NCI-H226 (cell line): Measurements from ENCODE around the gene GSN.

ENCODE experiments used
- DNase-seq: peaks from one replicate; pipeline ENCODE4 v3.0.0-alpha.2; 2015

The GSN gene

DNA sequence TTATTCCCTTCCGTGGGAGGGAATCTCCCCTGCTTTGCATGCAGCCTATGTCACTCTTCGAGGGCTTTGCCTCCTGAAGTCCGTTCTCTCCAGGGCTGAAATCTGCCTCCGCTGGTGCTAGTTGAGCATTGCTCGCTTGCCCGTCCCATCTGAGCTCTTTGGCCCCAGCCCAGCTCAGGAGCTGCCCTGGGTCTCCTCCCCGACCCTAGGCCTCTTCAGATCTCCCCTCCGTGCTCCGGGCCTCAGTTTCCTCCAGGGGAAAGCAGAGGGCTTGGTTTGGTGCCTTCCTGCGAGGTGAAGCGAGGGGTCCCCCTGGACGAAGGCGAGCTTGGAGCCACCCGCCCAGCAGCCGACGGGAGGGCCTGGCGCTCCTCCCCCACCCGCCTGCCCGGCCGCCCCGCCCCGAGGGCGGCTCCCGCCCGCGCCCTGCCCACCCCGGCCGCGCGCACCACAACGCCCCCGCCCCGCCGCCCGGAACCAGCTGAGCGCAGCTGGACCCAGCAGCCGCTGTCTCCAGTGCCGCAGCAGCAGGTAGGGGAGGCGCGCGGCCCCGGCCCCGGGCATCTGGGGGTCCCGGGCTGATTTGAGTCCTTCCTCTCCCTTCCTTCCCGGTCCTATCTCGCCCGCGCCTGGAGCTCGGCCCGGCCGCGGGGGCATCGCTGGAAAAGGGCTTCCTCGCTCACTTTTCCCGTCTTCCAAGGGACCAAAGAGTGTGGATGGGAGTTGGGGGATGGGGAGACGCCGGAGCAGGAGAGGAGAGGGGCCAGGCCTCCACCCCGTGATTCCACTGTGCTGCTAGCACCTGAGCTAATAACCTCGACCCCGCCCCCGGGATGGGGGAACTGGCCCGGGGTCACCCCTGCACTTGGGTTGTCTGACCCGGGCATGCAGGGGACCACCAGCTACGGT lies at the start of gene GSN:
GSN (plus strand) TSS at position 474 of the 909 bp plus-strand sequence. CDS start 33,810 bp downstream, outside the sequence.
- peak; percentile 27 for DNase-seq

DNA sequence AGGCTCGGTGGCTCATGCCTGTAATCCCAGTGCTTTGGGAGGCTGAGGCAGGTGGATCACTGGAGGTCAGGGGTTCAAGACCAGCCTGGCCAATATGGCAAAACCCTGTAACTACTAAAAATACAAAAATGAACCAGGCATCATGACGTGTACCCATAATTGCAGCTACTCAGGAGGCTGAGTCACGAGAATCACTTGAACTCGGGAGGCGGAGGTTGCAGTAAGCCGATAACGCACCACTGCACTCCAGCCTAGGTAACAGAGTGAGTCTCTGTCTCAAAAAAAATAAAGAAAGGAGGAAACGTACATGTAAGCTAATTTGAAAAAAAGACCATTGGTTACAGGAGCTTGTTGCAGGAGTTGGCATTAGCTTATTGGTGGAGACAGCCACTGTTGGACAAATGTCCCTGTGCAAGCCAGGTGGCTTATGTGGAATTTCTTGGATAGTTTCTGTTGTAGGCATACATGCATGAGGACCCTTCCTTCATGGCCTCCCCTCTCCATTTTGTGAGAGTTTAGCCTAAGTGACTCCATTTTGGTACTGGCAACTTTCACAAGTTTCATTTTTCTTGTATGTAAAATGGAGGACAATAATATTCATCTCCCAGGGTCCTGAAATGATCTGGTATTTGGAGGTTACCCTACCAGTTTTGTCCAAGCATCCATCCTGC lies 49.5 kb upstream of the GSN start:
- no peak for DNase-seq

DNA sequence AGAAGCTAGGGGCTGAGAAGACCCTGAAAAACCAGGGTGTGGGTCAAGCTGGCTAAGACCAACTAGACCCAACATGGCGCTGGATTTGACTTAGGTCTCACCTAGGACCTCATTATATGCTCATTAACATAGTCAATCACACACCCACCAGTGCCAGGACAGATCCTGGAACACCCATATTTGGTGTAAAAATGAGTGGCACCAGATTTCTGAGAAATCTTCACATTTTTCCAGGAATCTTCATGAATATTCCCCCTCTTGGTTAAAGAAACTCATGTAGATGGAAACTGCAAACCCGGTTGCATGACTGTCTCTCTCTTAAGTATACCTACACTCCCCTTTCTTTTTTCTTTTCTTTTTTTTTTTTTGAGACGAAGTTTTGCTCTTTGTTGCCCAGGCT lies 48.4 kb upstream of the GSN start:
- DNase-seq: no peak

DNA sequence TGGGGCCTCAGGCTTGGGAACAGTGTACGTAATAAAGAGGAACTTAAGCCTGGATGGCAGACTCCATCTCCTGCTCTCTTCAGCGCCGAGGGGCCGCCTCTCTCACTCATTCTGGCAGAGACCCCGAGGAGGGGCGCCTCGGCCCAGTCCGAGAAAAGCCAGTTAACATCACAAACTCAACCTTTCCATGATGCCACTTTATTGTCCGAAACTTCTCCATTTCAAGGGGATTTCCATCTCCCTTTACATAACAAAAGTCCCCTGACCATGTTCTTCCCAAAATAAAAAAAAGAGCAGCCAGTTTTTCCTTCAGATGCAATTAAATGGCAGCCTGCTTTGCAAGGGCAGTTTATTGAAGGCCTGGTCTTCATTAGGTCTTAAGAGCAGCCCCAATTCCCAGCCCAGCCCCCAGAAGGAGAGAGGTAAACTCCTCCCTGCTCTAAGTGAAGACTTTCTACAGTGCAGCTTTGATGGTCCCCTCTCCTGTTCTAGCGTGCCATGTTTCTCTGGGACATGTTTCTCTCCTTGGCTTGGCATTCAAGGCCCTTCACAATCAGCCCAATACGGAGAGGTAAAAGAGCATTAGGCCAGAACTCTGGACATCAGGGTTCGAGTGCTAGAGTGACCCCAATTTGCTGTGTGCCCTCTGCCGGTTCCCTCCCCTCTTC lies 46.8 kb upstream of the GSN start:
- no peak for DNase-seq

DNA sequence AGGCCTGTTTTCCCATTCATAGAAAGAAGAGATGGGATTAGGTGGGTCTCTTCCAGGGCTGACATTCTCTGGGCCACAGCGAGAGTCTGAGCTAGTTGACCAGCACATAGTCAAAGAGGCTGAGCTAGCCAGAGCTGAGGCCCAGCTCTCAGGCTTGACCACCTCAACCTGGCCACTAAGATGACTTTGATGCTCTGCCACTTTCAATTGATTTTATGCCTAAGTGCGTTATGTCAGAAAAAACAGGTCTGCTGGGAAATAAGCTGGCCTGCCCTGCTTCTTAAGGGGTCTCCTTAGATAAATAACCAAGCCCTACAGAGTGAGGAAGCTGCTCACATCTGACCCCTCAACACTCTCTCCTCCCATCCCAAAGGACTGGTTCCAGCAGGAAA lies 46.3 kb upstream of the GSN start:
- no peak for DNase-seq

DNA sequence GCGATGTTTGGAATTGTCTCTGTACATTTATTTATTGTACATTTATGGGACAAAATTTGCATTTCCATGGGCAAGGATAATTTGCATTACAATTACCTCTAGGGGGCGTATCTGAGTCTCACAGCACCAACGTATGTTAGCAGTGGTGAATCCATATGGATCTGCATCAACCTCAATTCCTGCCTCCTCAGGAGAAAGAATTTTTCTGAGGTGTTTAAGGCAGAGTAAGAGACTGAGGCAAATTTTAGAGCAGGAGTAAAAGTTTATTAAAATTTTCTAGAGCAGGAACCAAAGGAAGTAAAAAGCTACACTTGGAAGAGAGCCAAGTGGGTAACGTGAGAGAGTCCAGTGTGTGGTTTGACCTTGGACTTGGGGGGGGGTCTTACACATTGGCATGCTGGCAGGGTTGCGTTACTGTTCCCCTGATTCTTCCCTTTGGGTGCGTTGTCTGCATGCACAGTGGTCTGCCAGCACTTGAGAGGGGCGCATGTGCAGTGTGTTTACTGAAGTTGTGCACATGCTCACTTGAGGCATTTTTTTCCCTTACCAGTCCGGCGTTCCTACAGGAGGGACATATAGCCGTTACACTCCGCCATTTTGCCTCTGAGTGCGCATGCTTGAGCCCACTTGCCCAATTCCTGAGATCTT lies 45.3 kb upstream of the GSN start:
- peak; percentile 32 for DNase-seq

DNA sequence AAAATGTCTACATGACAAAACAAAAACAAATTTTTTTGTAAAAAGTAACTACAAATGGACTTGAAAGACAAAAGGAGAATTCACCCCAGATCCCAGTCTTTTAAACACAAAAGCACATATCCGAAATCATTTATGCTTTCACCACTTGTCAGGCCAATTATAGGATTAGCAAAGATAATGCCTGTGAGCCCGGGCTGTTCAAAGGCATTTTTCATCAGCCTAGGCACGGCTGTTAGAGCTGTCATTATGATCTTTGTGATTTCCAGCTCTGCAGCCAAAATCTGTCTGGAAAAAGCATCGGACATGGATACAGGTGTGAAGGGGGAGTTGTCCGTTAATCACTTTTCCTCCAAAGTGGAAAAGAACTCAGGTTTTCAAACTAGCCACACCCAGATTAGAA lies 42.7 kb upstream of the GSN start:
- no peak for DNase-seq

DNA sequence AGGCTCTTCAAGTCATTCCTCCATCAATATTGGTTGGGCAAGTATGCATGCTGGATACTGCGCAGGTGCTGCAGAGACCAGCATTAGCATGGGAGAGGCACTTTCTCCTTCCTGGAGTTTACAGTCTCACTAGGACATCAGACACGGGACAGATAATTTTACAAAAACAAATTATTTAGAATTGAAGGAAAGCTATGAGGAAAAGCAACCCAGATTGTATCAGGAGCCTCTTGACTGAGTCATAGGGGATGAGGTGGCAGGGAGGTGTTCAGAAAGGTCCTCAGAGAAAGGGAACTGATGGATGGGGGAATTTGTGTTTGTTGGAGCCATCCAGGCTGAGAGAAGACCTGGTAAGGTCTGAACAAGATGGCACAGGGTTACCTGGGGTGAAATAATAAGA lies 41.8 kb upstream of the GSN start:
- peak; percentile 29 for DNase-seq

DNA sequence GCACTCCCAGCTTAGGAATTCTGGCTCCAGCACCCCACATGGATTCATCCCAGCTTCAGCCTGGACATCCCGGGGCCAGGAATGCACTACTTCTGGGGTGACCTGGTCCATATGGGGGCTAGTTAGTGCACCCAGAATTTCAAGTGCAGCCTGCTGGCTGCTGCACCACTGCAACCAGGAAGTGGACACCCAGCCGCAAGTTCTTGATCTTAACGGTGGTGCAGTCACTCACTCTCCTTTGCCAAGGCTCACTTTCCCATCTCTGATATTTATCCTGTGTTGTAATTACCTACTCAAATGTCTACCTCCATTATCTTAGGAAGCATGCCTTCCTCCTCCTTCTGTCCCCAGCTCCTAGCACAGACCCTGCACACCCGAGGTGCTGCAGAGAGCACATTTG lies 40.1 kb upstream of the GSN start:
- no peak for DNase-seq

DNA sequence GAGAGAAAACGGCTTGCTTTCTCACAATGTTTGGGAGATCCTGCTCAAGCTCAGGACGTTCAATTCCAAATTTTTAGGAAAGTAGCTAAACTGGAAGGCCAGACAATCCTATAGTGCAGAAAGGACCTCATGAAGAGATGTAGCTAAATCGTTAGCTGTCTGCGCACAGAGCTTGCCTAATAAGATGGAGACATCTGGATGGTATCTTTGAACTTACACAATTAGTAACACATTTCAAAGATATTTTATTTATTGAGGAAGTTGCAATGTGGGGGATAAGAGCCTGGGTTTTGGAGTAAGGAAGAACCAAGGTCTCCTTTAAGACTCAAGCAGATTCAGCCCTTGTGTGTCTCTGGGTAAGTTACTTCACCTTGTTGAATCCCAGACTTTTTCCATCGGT lies 37.7 kb upstream of the GSN start:
- no peak for DNase-seq

DNA sequence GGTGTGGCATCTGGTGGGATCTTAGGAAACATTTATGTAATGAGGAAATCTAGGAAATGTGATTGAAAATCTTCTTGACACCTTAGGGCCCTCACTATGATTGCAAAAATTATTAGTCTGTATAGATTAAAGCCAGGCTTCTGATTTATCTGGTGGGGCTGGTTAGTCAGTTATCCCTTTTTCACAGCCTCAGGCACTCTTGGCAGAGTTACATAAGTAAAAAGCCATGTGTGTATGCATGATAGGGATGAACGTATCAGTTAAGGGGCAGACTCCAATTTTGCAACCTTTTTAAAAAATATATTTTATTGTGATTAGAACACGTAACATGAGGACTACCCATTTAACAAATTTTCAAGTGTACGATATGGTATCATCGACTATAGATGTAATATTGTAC lies 35.7 kb upstream of the GSN start:
- peak; percentile 29 for DNase-seq

DNA sequence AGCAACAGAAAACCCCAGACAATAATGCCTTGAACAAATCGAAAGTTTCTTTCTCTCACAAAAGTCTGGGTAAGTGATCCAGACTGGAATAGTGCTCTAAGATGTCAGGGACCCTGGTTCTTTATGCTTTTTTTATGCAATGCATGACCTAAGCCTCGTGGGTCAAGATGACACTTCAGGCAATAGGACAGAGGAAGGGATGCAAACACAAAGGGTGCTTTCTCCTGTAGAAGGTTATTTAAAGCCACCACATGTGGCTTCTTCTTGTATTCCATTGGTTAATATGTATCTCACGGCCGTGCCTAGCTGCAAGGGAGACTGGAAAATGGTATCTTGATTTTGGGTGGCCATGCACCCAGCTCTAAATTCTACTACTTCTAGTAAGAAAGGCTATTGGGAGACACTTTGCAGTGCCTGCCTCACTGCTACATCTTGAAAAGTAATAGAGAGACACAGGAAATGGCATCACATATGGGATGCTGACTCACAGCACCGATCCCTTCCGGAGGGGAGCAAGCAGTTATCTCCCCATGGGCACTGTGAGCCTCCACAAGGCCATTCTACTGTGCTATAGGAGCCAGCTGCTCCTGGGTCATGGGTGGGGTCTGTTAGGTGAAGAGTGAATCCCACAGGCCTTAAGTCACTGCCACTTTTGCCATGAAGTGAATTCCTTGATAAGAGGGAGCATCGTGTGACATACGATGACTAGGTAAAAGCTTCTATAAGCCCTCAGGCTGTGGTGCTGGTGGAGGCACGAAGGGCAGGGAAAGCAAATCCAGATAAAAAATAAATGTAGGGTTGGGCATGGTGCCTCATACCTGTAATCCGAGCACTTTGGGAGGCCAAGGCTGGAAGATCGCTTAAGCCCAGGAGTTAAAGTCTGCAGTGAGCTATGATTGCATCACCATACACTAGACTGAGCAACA lies 33.8 kb upstream of the GSN start:
- peak; percentile 80 for DNase-seq

DNA sequence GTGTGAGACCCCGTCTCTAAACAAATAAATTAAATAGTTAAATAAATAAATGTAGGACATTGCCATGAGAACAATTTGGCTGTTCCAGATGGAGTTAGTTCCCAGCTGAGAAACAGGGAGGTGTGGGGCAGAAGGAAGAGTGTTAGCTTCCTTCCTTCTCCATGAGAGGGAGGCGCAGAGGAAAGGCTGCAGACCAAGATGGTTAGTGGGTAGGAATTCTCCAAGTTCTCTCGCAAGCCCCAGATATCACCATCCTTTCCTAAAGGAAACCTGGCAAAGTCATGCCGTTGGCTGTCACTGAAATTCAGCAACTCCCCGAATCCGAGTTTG lies 33.2 kb upstream of the GSN start:
- no peak for DNase-seq

DNA sequence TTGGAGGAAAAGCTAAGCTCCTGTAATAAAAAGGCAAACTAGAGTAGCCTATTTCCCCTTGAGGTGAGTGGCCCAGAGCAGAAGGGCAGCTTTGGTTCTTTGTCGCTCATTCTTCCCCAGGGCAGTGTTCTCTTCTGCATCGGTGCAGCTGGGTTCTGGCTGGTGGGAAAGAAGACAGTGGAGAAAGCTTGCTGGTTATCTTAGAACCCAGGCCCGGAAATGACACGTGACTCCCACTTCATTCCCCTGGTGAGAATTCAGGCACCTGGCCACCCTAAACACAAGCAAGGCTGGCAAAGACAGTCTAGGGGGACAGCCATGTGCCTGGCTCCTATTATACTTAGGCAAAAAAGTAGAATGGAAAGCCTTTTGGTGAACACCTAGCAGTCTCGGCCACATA lies 32.5 kb upstream of the GSN start:
- no peak for DNase-seq

DNA sequence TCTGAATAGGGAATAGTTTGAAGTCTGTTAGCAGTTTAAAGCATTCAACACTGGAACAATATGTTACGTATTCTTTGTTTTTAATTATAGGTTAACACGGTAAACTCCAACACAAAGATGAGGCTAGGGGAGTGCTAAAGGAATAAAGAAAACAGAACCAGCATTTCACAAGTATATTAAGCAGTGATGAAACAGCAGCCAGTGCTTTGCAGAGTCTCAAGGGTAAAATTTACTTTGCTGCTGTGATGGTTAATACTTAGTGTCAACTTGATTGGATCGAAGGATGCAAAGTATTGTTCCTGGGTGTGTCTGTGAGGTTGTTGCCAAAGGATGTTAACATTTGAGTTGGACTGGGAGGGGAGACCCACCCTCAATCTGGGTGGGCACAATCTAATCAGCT lies 30.0 kb upstream of the GSN start:
- no peak for DNase-seq

DNA sequence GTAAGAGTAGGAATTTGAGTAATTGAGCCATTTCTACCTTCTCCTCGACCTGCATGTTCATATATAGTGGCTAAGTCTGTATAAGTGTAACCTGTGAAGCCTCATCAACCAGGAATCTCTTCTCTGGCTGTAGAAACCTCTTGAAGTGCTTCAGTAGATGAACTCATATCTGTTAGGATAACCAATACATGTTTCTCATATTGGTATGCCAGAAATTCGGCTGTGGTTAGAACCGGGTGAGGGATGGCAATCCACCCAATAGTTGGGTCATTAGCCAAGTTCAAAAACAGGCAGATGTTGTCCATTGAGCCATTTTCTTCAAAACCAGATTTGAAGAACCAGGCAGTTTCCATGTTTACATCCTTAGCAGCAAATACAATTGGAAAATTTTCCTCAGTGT lies 28.9 kb upstream of the GSN start:
- DNase-seq: no peak

DNA sequence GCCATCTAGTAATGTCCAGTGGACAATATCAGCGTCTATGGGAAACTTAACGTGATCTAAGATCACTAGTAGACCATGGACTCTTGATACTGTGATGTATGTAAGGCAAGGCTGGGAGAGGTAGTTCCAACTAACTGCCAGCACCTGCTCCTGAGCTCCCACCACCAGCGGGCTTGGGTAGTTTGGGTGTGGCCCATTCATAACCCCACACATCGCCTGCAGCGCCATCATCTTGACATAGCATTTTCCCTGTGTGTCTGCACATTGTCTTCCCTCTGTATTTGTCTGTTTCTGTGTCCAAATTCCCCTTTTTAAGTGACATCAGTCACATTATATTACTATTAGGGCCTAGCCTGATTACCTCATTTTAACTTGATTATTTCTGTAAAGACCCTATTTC lies 28.1 kb upstream of the GSN start:
- no peak for DNase-seq

DNA sequence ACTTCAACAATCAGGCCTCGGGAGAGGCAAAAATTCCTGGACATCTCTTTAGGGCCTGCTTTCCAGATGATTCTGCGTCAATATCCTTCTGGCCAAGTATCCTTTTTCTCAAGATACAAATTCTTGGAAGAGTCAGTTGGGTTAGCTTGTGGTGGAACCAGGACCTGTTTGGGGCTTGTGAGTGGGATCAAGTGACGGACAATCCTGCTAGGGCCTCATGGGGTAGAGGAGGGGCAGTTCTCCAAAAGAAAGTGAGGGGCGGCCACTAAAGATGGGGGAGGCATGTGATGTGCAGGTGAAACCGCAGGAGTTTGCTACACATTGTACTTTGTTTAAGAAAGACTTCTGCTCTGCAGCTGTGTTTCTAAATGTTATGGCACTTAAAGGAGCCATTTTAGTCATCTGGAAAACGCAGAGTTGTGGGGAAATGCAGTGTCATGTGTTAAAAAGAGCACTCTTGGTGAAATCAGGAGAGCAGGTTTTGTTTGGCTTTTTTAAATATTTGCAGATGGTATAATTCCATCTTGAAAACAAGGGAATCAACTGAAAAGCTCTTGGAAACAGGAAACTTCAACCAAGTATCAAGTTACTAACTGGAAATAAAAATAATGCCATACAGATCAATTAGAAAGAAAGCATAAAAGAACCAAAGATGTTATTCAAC lies 27.4 kb upstream of the GSN start:
- no peak for DNase-seq

DNA sequence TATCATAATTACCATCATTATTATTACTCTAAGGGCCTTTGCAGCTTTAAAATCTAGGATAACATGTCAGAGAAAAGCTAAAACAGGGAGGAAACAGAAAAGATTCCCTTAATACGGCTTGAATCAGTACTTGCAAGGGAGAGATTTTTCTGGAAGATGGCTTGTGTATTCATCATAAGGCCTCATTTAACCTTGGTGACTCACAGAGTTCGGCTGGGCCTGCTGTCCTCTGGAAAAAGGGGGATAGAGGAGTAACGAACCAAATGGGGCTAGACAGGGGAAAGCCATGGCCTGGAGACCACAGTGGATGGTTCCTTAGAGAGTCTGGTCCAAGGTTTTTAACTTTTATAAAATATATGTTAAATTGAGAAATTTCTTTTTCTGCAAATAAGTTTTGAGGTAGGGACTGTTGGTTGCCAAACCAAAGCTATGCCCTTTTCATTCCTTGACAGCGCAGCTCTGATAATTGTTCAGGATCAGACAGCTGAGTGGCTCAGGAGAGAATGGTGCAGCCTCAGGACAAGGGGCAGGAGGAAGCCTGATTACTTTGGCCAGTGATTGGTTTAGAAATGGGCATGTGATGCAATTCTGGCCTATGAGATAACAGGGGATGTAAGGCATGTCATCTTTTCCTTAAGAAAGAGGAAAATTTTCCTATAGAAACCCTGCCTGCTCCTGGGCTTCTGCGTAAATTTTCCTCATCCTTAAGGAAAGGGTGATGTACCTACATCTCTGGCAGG lies 25.6 kb upstream of the GSN start:
- DNase-seq: no peak

DNA sequence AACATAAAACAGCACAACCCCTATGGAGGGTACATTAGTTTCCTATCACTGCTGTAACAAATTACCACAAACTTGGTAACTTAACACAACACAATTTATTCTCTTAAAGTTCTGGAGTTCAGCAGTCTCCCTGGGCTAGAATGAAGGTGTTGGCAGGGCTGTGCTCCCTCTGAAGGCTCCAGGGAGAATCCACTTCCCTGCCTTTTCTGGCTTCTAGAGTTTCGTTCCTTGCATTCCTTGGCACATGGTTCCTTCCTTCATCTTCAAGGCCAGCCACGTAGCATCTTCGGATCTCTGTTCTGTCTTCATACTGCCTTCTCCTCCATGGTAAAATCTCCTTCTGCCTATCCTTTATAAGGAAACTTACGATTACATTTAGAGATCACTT lies 25.0 kb upstream of the GSN start:
- DNase-seq: no peak
